Thoracic aorta (tissue), 2 donors: ENCODE measurements around the gene PRDM7. TPM values are rescaled to one million over a fixed set of nuclear protein-coding genes. Genes with fewer than 3 reads are reported as not detected.
"Not testable (repeated sequence)": the region's sequence is repeated elsewhere in the genome, so short reads cannot be mapped to it uniquely, and the experiment has no call there.

Experiments
- ATAC-seq: fragments of 150-250 bp; one replicate; pipeline ENCODE4 v1.8.0; 2017; ENCODE audit warnings: low read depth; ENCODE audit not compliant: insufficient number of reproducible peaks, low FRiP score
- DNase-seq: peaks from one replicate; pipeline ENCODE4 v3.0.0-alpha.2; 2020; ENCODE audit warnings: low spot score
- H3K27ac ChIP-seq, 2 donors: fragments of 200-600 bp; sonication (generic); 1 replicate in 1 of 2; 2 replicates in 1 of 2; pipeline ENCODE4 v1.5.1; 2016; ENCODE audit warnings: mild to moderate bottlenecking in 2 of 2, moderate library complexity in 2 of 2
- H3K27me3 ChIP-seq: fragments of 200-600 bp; sonication (generic); replicated peaks from 2 replicates; pipeline ENCODE4 v1.6.0; 2016; ENCODE audit warnings: mild to moderate bottlenecking; ENCODE audit not compliant: insufficient read depth
- H3K36me3 ChIP-seq: fragments of 200-600 bp; sonication (generic); one replicate; pipeline ENCODE4 v1.5.1; 2016
- H3K4me1 ChIP-seq, 2 donors: fragments of 200-600 bp; sonication (generic); 1 replicate in 1 of 2; 2 replicates in 1 of 2; pipeline versions ENCODE4 v1.5.1 to v1.6.0; 2016; ENCODE audit warnings: low read depth in 2 of 2, mild to moderate bottlenecking in 1 of 2; ENCODE audit not compliant: control insufficient read depth in 1 of 2
- H3K4me3 ChIP-seq: fragments of 200-600 bp; sonication (generic); 2 replicates; pipeline ENCODE4 v1.5.1; 2016; ENCODE audit warnings: mild to moderate bottlenecking
- H3K9me3 ChIP-seq: fragments of 200-600 bp; sonication (generic); 2 replicates; pipeline ENCODE4 v1.5.1; 2016
- total RNA-seq, 2 donors: library from RNA; depleted of rRNA; stranded (reverse); fragments of >200 nt; gene quantifications; one replicate each; pipeline versions ENCODE4 v1.1.0 to v1.2.3, GENCODE V29; 2016
- TF ChIP-seq, protein P1 (sequence below): fragments of 200-600 bp; sonication (generic); IDR thresholded peaks from one replicate; pipeline ENCODE4 v1.5.1; 2019; ENCODE audit warnings: antibody characterized with exemption

PRDM7 gene
- total RNA-seq, 2 donors from 2014 or later: not detected

DNA sequence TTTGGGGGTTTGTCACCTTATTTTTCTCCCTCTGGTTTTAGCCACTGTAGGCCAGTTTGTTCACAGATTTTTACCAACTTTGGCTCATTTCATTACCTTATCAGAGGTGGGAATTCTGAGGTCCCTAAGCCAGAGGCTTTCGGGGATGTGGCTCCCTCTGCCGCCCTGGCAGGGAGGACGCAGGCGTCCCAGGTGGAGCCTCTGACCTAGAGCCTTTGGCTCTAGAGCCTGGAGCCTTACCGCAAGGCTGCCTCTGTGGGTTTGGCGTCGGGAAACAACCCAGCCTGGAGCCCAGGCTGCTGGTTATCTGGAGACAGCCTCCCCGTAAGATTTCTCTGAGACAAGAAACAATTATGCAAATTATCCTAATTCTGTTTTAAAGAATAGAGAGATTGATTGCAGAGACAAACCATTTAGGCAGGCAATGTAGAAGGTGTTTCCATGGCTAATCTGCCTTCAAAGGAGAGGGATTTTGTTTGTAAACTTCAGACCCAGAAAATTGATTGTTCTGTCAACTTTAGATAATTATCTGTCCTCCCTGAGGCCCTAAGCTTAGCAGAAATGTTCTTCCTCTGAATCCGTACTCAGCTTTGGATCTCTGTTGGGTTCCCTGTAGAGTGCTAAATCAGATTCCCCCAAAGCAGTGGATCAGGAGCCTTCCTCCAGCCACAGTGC lies 20.0 kb upstream of the PRDM7 start:
- H3K9me3 ChIP-seq, H3K27ac ChIP-seq, DNase-seq, H3K36me3 ChIP-seq, ATAC-seq, H3K4me1 ChIP-seq, H3K27me3 ChIP-seq, H3K4me3 ChIP-seq: not testable (repeated sequence)

DNA sequence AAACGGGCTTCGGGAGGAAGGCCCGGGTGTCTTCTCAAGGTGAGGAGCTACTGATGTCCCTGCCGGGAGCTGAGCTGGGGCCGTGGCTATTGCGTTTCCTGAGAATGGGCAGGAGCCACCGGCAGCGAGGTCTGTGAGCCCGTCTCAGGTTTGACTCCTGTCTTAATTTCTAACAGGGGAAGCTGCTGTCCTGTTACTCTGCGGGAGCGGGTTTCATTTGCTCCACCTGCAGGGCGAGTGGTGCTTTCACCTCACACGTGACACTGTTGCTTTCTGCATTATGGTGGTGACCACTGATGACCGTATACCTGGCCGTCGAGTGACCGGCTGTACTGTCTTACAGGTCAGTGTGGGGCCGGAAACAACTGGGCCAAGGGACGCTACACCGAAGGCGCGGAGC lies 17.7 kb upstream of the PRDM7 start:
- not testable (repeated sequence) for H3K27me3 ChIP-seq, H3K36me3 ChIP-seq, H3K4me1 ChIP-seq, DNase-seq, H3K9me3 ChIP-seq, H3K27ac ChIP-seq, H3K4me3 ChIP-seq, ATAC-seq

DNA sequence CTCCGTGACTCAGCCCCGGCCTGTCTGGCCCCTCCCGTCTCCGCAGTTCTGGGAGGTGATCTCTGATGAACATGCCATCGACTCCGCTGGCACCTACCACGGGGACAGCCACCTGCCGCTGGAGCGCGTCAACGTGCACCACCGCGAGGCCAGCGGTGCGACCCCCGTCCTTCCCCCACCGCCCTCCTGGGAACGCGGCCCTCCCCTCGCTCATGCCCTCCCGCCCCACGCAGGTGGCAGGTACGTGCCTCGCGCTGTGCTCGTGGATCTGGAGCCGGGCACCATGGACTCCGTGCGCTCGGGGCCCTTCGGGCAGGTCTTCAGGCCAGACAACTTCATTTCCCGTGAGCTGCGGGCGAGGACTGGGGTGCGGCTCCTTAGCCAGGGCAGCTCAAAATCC lies 17.2 kb upstream of the PRDM7 start:
- ATAC-seq, DNase-seq, H3K36me3 ChIP-seq, H3K4me1 ChIP-seq, H3K9me3 ChIP-seq, H3K27ac ChIP-seq, H3K4me3 ChIP-seq, H3K27me3 ChIP-seq: not testable (repeated sequence)

DNA sequence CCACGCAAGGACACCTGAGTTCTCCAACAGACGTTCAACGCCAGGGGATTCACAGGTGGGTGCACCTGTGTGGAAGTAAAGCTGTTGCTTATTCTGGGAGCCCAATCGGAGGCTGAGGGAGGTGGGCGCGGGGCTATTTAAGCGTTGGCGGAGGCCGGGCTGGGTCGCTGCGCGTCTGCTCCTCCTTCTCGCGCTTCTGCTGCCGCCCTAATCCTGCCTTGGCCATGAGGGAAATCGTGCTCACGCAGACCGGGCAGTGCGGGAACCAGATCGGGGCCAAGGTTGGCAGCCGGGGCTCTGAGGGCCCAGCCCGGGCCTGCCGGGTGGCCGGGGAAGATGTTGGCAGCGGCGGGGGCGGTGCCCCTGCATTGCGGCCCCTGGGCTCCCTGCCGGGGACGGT lies 16.7 kb upstream of the PRDM7 start:
- not testable (repeated sequence) for H3K27ac ChIP-seq, H3K4me1 ChIP-seq, ATAC-seq, H3K27me3 ChIP-seq, H3K9me3 ChIP-seq, DNase-seq, H3K4me3 ChIP-seq, H3K36me3 ChIP-seq

DNA sequence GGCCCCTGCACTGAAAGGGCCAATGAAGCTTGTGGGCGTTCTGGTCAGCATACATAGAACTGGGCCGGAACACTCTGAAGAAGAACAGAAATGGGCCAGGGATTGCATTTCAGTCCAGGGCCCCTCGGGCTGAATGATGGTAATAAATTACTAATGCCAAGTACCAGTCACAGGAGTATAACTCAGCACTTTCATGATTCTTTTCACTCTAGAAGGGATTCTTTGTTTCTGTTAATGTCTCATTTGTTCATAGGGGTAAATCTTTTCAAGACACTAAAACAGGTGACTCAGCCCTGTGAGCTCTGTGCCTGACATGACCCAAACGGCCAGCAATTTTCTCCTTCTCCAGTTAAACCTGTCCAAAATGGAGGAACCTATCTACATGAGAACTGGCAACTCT lies 15.7 kb upstream of the PRDM7 start:
- H3K27ac ChIP-seq, H3K4me1 ChIP-seq, H3K4me3 ChIP-seq, H3K27me3 ChIP-seq, ATAC-seq, H3K36me3 ChIP-seq, H3K9me3 ChIP-seq, DNase-seq: not testable (repeated sequence)

DNA sequence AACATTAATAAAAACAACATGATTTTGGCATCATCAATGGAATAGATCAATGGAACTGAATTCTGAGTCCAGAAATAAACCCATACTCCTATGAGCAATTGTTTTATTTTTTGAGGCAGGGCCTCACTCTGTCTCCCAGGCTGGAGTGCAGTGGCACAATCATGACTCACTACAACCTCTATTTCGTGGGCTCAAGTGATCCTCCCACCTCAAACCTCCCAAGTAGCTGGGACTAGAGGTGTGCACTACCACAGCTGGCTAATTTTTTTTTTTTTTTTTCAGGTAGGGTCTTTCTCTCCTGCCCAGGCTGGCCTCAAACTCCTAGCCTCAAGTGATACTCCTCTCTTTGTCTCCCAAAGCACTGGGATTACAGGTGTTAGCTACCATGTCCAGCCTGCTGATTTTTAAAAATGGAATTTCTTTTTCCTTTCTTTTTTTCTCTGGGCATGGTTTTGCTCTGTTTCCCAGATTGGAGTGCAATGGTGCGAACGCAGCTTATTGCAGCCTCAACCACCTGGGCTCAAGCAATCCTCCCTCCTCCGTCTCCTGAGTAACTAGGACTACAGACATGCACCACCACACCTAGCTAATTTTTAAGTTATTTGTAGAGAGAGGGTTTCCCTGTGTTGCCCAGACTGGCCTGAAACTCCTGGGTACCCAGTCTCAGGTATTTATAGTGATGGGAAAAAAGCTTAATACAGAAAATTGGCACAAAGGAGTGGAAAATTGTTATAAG lies 7.3 kb upstream of the PRDM7 start:
- Histone ChIP-seq H3K4me1 (no peaks in the 10 kb centered on the region), H3K9me3 (no peaks in the 10 kb centered on the region), H3K27ac (no peak overlapping the region), H3K27me3 (no peaks in the 10 kb centered on the region), H3K4me3 (no peak overlapping the region), H3K36me3 (no peaks in the 10 kb centered on the region)
- ATAC-seq (no peak), DNase-seq (no peak)
- TF ChIP-seq, protein P1, sequence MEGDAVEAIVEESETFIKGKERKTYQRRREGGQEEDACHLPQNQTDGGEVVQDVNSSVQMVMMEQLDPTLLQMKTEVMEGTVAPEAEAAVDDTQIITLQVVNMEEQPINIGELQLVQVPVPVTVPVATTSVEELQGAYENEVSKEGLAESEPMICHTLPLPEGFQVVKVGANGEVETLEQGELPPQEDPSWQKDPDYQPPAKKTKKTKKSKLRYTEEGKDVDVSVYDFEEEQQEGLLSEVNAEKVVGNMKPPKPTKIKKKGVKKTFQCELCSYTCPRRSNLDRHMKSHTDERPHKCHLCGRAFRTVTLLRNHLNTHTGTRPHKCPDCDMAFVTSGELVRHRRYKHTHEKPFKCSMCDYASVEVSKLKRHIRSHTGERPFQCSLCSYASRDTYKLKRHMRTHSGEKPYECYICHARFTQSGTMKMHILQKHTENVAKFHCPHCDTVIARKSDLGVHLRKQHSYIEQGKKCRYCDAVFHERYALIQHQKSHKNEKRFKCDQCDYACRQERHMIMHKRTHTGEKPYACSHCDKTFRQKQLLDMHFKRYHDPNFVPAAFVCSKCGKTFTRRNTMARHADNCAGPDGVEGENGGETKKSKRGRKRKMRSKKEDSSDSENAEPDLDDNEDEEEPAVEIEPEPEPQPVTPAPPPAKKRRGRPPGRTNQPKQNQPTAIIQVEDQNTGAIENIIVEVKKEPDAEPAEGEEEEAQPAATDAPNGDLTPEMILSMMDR: no peak

DNA sequence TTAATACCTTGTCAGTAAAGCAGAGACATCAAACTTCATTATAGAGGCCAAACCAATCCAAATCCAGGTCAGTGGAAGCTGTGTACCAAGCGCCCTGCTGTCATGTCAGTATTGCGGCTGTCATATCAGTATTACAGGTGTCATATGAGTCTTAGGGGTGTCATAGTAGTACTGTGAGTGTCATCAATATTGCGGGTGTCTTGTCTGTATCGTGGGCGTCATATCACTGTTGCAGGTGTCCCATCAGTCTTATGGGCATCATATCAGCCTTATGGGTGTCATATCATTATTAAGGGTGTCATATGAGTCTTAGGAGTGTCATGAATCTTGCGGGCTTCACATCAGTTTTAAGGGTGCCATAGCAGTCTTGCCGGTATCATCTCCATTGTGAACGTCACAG lies 6.0 kb upstream of the PRDM7 start:
- H3K9me3 ChIP-seq: no peaks in the 10 kb centered on the region
- DNase-seq: no peak
- ATAC-seq: no peak
- no peaks in the 10 kb centered on the region for H3K4me1 ChIP-seq
- TF ChIP-seq, protein P1: no peak
- H3K27me3 ChIP-seq: no peaks in the 10 kb centered on the region
- H3K36me3 ChIP-seq: no peaks in the 10 kb centered on the region
- no peak overlapping the region for H3K4me3 ChIP-seq
- no peak overlapping the region for H3K27ac ChIP-seq
